Measurements from ENCODE around the gene AUNIP.

- TF ChIP-seq, protein P1, sequence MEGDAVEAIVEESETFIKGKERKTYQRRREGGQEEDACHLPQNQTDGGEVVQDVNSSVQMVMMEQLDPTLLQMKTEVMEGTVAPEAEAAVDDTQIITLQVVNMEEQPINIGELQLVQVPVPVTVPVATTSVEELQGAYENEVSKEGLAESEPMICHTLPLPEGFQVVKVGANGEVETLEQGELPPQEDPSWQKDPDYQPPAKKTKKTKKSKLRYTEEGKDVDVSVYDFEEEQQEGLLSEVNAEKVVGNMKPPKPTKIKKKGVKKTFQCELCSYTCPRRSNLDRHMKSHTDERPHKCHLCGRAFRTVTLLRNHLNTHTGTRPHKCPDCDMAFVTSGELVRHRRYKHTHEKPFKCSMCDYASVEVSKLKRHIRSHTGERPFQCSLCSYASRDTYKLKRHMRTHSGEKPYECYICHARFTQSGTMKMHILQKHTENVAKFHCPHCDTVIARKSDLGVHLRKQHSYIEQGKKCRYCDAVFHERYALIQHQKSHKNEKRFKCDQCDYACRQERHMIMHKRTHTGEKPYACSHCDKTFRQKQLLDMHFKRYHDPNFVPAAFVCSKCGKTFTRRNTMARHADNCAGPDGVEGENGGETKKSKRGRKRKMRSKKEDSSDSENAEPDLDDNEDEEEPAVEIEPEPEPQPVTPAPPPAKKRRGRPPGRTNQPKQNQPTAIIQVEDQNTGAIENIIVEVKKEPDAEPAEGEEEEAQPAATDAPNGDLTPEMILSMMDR (IDR thresholded peaks at IDR 0.05; ENCODE audit: insufficient read depth, low read length), result no peak
- TF ChIP-seq POLR2AphosphoS5 (IDR thresholded peaks at IDR 0.05; ENCODE audit: low read depth) (no peak), SPI1 (IDR thresholded peaks at IDR 0.05; ENCODE audit: borderline replicate concordance, low read depth) (no peak), GABPA (IDR thresholded peaks at IDR 0.05; ENCODE audit: low read depth) (no peak)
- TF ChIP-seq, protein P2, sequence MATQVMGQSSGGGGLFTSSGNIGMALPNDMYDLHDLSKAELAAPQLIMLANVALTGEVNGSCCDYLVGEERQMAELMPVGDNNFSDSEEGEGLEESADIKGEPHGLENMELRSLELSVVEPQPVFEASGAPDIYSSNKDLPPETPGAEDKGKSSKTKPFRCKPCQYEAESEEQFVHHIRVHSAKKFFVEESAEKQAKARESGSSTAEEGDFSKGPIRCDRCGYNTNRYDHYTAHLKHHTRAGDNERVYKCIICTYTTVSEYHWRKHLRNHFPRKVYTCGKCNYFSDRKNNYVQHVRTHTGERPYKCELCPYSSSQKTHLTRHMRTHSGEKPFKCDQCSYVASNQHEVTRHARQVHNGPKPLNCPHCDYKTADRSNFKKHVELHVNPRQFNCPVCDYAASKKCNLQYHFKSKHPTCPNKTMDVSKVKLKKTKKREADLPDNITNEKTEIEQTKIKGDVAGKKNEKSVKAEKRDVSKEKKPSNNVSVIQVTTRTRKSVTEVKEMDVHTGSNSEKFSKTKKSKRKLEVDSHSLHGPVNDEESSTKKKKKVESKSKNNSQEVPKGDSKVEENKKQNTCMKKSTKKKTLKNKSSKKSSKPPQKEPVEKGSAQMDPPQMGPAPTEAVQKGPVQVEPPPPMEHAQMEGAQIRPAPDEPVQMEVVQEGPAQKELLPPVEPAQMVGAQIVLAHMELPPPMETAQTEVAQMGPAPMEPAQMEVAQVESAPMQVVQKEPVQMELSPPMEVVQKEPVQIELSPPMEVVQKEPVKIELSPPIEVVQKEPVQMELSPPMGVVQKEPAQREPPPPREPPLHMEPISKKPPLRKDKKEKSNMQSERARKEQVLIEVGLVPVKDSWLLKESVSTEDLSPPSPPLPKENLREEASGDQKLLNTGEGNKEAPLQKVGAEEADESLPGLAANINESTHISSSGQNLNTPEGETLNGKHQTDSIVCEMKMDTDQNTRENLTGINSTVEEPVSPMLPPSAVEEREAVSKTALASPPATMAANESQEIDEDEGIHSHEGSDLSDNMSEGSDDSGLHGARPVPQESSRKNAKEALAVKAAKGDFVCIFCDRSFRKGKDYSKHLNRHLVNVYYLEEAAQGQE (IDR thresholded peaks at IDR 0.05; ENCODE audit: insufficient replicate concordance, low read depth), result no peak
Measured at GRCh38 chr1:25908161-25908560, 48.9 kb upstream of the AUNIP start.
